ENCODE results near the gene SEMA3F.

Gene SEMA3F

DNA sequence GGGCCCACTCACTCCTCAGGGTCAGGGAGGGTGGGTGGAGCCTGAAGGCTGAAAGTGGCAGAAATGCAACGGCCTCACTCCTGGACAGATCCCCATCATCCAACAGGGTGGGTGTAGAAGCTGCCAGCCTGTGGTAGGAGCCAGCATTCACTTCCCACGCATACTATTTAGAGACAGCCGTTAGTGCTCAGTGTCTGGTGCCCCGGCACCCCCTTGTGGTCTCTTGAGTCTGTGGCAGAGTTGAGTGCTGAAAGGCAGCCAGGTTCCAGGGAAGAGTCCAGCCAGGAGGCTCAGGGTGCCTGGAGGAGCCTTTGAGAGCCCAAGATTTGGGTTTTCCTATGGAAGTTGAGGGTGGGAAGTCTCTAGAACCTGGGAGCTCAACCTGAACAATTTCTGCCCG, 34.1 kb downstream of the SEMA3F start:
- peak; percentile 77 for DNase-seq (ENCODE audit: low read depth)
- no peak overlapping the region for H3K4me3 ChIP-seq (ENCODE audit: control insufficient read depth, low read depth, low read length)

DNA sequence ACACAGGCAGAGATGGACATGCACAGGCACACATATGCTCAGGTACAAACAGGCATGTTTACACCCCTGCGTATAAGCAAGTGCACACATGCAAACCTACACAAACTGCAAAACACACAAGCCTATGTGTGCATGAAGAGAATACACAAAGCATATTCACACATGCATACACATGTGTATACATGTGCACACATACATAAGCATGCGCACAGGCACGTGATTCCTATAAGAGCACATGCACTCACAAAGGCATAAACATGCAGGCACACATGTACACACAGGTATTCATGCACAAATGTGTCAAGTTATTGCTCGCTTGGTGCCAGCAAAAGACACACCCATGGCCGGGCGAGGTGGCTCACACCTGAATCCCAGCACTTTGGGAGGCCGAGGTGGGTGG, 34.9 kb downstream of the SEMA3F start:
- no peak for DNase-seq (ENCODE audit: low read depth)
- TF ChIP-seq, protein P1, sequence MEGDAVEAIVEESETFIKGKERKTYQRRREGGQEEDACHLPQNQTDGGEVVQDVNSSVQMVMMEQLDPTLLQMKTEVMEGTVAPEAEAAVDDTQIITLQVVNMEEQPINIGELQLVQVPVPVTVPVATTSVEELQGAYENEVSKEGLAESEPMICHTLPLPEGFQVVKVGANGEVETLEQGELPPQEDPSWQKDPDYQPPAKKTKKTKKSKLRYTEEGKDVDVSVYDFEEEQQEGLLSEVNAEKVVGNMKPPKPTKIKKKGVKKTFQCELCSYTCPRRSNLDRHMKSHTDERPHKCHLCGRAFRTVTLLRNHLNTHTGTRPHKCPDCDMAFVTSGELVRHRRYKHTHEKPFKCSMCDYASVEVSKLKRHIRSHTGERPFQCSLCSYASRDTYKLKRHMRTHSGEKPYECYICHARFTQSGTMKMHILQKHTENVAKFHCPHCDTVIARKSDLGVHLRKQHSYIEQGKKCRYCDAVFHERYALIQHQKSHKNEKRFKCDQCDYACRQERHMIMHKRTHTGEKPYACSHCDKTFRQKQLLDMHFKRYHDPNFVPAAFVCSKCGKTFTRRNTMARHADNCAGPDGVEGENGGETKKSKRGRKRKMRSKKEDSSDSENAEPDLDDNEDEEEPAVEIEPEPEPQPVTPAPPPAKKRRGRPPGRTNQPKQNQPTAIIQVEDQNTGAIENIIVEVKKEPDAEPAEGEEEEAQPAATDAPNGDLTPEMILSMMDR (conservative IDR thresholded peaks at IDR 0.05; ENCODE audit: control insufficient read depth, insufficient read depth, low read depth, low read length): no peak
- H3K4me3 ChIP-seq (ENCODE audit: control insufficient read depth, low read depth, low read length): no peak overlapping the region

More for the DNA sequence above, 34.1 kb downstream of the SEMA3F start:
- TF ChIP-seq, protein P1 (conservative IDR thresholded peaks at IDR 0.05; ENCODE audit: control insufficient read depth, insufficient read depth, low read depth, low read length): peak; percentile 89

DNA sequence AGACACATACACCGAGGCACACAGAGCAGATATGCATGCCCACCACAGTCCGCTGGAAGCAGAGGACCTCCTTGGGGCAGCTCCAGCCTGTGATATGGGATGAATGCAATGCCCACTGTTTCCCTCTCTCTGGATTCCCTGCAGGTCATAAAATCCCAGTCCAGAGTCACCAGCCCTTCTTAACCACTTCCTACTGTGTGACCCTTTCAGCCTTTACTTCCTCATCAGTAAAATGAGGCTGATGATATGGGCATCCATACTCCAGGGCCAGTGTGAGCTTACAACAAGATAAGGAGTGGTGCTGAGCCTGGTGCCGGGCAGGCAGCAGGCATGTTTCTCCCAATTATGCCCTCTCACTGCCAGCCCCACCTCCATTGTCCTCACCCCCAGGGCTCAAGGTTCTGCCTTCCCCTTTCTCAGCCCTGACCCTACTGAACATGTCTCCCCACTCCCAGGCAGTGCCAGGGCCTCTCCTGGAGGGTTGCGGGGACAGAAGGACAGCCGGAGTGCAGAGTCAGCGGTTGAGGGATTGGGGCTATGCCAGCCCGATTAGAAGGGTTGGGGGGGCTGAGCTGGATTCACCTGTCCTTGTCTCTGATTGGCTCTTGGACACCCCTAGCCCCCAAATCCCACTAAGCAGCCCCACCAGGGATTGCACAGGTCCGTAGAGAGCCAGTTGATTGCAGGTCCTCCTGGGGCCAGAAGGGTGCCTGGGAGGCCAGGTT, 36.0 kb downstream of the SEMA3F start, which contains the start of gene GNAT1:
Gene GNAT1 (plus strand): TSS at position 675 of the 725 bp plus-strand sequence. CDS start 116 bp downstream, outside the sequence.
- no peak within 1 kb of the TSS for H3K4me3 ChIP-seq (ENCODE audit: control insufficient read depth, low read depth, low read length)
- no peak for DNase-seq (ENCODE audit: low read depth)
- TF ChIP-seq, protein P1 (conservative IDR thresholded peaks at IDR 0.05; ENCODE audit: control insufficient read depth, insufficient read depth, low read depth, low read length): no peak

DNA sequence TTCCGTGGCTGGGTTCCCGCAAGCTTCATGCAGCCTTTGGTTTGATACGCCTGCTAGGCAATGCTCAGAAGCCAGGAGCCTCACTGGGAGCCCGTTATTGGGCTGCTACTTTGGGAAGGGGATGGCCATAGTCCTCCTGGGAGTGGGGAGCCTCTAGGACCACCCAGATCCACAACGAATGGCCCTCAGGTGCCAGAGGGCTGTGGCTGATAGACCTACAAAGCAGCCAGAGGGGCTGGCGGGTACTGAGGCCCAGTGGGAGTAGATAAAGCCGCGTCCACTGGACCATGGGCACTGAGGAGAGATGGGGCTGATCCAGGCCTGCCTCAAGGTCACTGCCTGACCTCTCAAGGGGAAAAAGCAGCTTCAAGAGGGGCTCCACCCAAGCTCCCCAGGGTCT, 37.0 kb downstream of the SEMA3F start:
- no peak for DNase-seq (ENCODE audit: low read depth)
- no peak overlapping the region for H3K4me3 ChIP-seq (ENCODE audit: control insufficient read depth, low read depth, low read length)
- TF ChIP-seq, protein P1 (conservative IDR thresholded peaks at IDR 0.05; ENCODE audit: control insufficient read depth, insufficient read depth, low read depth, low read length): no peak

DNA sequence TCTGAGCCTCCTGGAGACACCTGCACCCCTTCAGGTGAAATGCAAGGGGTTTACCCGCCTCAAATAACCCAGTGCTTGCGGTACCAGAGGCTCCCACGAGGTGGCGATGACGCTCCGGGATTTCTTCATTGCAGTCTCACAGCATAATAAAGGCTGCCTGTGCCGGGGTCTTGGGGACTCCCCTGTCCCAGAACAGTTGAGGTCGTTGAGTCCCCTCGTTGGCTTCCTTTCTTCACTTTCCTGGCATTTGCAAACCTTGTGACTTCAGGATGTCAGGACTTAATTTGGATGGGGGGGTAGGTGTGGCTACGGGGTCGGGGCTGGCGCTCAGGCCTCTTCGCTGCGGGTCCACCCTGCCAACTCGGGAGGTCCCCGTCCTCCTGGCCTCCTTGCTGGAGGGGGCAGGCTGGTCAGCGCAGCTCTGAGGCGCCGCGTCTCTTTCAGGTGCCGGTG, 37.6 kb downstream of the SEMA3F start:
- TF ChIP-seq, protein P1 (conservative IDR thresholded peaks at IDR 0.05; ENCODE audit: control insufficient read depth, insufficient read depth, low read depth, low read length): peak; percentile 96
- no peak overlapping the region for H3K4me3 ChIP-seq (ENCODE audit: control insufficient read depth, low read depth, low read length)
- DNase-seq (ENCODE audit: low read depth): peak; percentile 50

DNA sequence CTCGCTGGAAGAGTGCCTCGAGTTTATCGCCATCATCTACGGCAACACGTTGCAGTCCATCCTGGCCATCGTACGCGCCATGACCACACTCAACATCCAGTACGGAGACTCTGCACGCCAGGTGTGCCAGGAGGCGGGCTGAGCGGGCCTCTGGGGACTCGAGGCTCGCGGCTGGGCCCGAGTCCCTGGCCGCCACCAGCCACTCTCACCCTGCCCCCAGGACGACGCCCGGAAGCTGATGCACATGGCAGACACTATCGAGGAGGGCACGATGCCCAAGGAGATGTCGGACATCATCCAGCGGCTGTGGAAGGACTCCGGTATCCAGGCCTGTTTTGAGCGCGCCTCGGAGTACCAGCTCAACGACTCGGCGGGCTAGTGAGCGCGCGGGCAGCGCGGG, 38.2 kb downstream of the SEMA3F start:
- DNase-seq (ENCODE audit: low read depth): no peak
- TF ChIP-seq, protein P1 (conservative IDR thresholded peaks at IDR 0.05; ENCODE audit: control insufficient read depth, insufficient read depth, low read depth, low read length): no peak
- no peak overlapping the region for H3K4me3 ChIP-seq (ENCODE audit: control insufficient read depth, low read depth, low read length)
